ENCODE measurements around the gene MOBP.

The MOBP gene

GRCh38 chr3:39460677-39461076 lies 6.8 kb upstream of the MOBP start:
- ChIA-PET CTCF (no interaction called here), POLR2A (ENCODE audit: low non-redundant PET) (interaction anchor here (0.6 kb wide), 1 partner anchor 164 kb away, joined by 3 read pairs; no protein-coding TSS in a partner anchor)
- no peak overlapping the region for H3K27ac ChIP-seq
- no peak for TF ChIP-seq CTCF (conservative IDR thresholded peaks at IDR 0.05; ENCODE audit: low read depth)
- DNase-seq (ENCODE audit: low spot score): no peak

- POLR2A ChIA-PET (ENCODE audit: low non-redundant PET): no interaction called here
- no peak for TF ChIP-seq CTCF (conservative IDR thresholded peaks at IDR 0.05; ENCODE audit: low read depth)
- DNase-seq (ENCODE audit: low spot score): no peak
- CTCF ChIA-PET: no interaction called here
- no peak overlapping the region for H3K27ac ChIP-seq
These were observed 4.2 kb upstream of the MOBP start for GRCh38 chr3:39463269-39463668.

DNA sequence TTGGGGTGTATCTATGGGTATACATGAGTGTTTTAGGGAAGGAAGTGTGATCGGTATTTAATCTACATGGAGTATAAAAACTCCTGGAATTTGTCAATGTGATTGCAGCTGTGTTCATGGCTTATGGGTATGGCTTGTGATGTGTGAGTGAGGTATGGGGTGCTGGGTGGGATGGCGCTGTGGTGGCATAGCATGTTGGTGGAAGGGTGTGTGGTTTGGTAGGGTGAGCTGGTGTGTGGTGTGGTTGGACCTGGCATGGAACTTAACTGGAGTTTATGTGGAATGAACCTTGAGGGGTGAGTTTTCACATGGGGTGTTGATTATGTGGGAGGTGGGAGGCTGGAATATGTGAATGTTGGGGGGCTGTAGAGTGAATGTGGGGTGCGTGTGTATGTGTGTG lies 492 bp upstream of the MOBP start:
- DNase-seq (ENCODE audit: low spot score): no peak
- no peak overlapping the region for H3K27ac ChIP-seq
- ChIA-PET CTCF (interaction anchor here (0.7 kb wide), 1 partner anchor 73 kb away, joined by 3 read pairs; no protein-coding TSS in a partner anchor), POLR2A (ENCODE audit: low non-redundant PET) (no interaction called here)
- no peak for TF ChIP-seq CTCF (conservative IDR thresholded peaks at IDR 0.05; ENCODE audit: low read depth)

GRCh38 chr3:39468108-39468436 lies 592 bp downstream of the MOBP start:
- no peak overlapping the region for H3K27ac ChIP-seq
- CTCF ChIA-PET: no interaction called here
- TF ChIP-seq CTCF (conservative IDR thresholded peaks at IDR 0.05; ENCODE audit: low read depth): no peak
- no peak for DNase-seq (ENCODE audit: low spot score)
- POLR2A ChIA-PET (ENCODE audit: low non-redundant PET): no interaction called here

DNA sequence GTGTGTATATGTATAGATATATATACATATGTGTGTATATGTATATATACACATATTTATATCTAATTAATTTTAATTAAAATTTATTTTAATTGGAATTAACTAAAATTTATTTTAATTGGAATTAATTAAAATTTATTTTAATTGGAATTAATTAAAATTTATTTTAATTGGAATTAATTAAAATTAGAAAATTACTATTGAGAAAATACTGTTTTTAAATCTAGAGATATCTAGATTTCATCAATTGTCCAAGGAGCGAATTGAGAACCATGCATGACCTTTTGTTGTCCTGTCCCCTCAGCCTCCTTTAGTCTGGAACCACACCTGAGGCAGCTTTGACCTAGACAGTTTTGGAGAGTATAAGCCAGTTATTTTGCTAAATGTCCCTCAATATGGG lies 1.8 kb downstream of the MOBP start:
- CTCF ChIA-PET: no interaction called here
- POLR2A ChIA-PET (ENCODE audit: low non-redundant PET): no interaction called here
- DNase-seq (ENCODE audit: low spot score): no peak
- H3K27ac ChIP-seq: no peak overlapping the region
- no peak for TF ChIP-seq CTCF (conservative IDR thresholded peaks at IDR 0.05; ENCODE audit: low read depth)

- DNase-seq (ENCODE audit: low spot score): no peak
- CTCF ChIA-PET: no interaction called here
- no peak overlapping the region for H3K27ac ChIP-seq
- TF ChIP-seq CTCF (conservative IDR thresholded peaks at IDR 0.05; ENCODE audit: low read depth): no peak
- POLR2A ChIA-PET (ENCODE audit: low non-redundant PET): no interaction called here
These were observed 2.5 kb downstream of the MOBP start for GRCh38 chr3:39469945-39470344.

- POLR2A ChIA-PET (ENCODE audit: low non-redundant PET): no interaction called here
- TF ChIP-seq CTCF (conservative IDR thresholded peaks at IDR 0.05; ENCODE audit: low read depth): no peak
- CTCF ChIA-PET: no interaction called here
- no peak overlapping the region for H3K27ac ChIP-seq
- no peak for DNase-seq (ENCODE audit: low spot score)
These were observed 4.2 kb downstream of the MOBP start for GRCh38 chr3:39471652-39472051.

All from RWPE1 (cell line).